ENCODE measurements around the gene YJEFN3.

YJEFN3 gene, protein sequence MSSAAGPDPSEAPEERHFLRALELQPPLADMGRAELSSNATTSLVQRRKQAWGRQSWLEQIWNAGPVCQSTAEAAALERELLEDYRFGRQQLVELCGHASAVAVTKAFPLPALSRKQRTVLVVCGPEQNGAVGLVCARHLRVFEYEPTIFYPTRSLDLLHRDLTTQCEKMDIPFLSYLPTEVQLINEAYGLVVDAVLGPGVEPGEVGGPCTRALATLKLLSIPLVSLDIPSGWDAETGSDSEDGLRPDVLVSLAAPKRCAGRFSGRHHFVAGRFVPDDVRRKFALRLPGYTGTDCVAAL

GRCh38 chr19:19528721-19529490 is at the start of gene YJEFN3:
Gene YJEFN3 (plus strand): TSS chr19:19528911. CDS start chr19:19528933, 22 bp downstream.
- no peak for ATAC-seq
- Mint-ChIP-seq H3K27ac (no peak within 1 kb of the TSS), H3K4me1 (peaks cover 10% of the 10 kb centered on the region)

DNA sequence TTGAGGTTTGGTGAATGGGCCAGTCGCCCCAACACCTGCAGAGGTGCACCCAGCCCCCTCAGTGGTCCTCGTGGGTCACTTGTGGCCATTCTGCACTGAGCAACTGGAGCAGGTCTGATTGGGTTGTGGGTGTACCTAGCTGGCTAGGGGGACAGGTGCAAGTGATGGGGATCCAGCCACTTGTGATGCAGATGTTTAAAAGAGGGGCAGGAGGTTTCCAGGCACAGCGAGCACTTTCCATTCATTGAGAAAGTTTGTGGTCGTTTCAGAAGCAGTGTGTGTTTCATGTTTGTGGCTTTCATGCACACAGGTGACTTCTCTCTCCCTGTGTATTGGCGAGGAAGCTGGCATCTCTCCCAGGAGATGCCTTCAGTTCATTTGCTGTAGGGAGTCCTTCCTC is 48.0 kb upstream of the YJEFN3 start:
- no peak overlapping the region for H3K4me3 Mint-ChIP-seq
- H3K9me3 Mint-ChIP-seq = no peaks in the 10 kb centered on the region
- no peaks in the 10 kb centered on the region for H3K27me3 Mint-ChIP-seq
- peaks cover 16% of the 10 kb centered on the region for H3K36me3 Mint-ChIP-seq (ENCODE audit: low read depth)
- ATAC-seq = peak; percentile 72
- DNase-seq = no peak
- H3K4me1 Mint-ChIP-seq = peaks cover 68% of the 10 kb centered on the region
- H3K27ac Mint-ChIP-seq = peak overlapping the region; percentile 56

More at GRCh38 chr19:19528721-19529490, at the start of gene YJEFN3:
- peaks cover 7% of the 10 kb centered on the region for H3K36me3 Mint-ChIP-seq (ENCODE audit: low read depth)
- DNase-seq = no peak
- no peaks in the 10 kb centered on the region for H3K27me3 Mint-ChIP-seq
- no peak within 1 kb of the TSS for H3K4me3 Mint-ChIP-seq
- no peaks in the 10 kb centered on the region for H3K9me3 Mint-ChIP-seq

DNA sequence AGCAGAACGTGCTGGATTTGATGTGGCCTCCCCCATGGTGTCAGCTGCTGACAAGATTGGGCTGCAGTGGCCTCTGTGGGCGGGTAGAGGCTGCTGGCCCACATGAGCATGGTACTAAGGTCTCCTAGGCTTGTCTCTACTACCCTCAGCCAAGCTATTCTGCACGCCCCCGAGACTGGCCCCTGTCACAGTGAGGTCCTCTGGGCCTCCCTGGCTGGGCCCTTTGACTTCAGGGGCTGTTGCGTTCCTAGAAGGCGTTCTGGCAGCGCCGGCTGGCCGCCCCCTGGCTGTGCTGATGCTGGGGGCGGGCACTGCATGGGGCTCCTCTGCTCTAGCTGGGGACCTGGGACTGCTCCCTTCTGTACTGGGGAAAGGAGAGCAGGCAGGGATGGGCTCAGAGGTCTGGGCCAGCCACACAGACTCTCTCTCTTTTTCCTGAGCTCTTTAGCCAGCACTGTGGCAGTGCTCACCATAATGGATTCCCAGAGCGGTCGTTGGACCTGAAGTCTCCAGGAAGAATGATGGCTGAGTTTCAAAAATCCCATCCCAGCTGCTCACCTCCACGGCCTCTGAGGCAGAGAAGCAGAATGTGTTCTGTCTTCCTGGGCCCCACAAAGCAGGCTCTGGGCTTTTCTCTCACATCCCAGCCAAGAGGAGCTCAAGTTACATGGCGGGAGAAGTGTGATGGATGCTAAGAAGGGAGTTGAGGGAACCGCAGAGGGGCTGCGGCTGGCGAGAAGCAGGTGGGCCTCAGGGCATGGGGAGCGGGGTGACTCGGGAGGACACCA is 45.7 kb upstream of the YJEFN3 start:
- Mint-ChIP-seq H3K4me1 (peaks cover 62% of the 10 kb centered on the region), H3K36me3 (ENCODE audit: low read depth) (peaks cover 15% of the 10 kb centered on the region), H3K27me3 (no peaks in the 10 kb centered on the region), H3K4me3 (no peak overlapping the region), H3K9me3 (no peaks in the 10 kb centered on the region), H3K27ac (peak overlapping the region; percentile 44)
- ATAC-seq (no peak), DNase-seq (no peak)

- DNase-seq (no peak), ATAC-seq (no peak)
- H3K27ac Mint-ChIP-seq = peak overlapping the region; percentile 46
- H3K9me3 Mint-ChIP-seq = no peaks in the 10 kb centered on the region
- peaks cover 70% of the 10 kb centered on the region for H3K4me1 Mint-ChIP-seq
- no peaks in the 10 kb centered on the region for H3K27me3 Mint-ChIP-seq
- H3K4me3 Mint-ChIP-seq = no peak overlapping the region
- H3K36me3 Mint-ChIP-seq (ENCODE audit: low read depth) = peaks cover 11% of the 10 kb centered on the region
Measured at GRCh38 chr19:19485161-19485997, 43.3 kb upstream of the YJEFN3 start.

- ATAC-seq = no peak
- no peaks in the 10 kb centered on the region for H3K27me3 Mint-ChIP-seq
- no peak overlapping the region for H3K4me3 Mint-ChIP-seq
- H3K36me3 Mint-ChIP-seq (ENCODE audit: low read depth) = peaks cover 14% of the 10 kb centered on the region
- DNase-seq = no peak
- H3K9me3 Mint-ChIP-seq = no peaks in the 10 kb centered on the region
- peak overlapping the region; percentile 46 for H3K27ac Mint-ChIP-seq
- peaks cover 67% of the 10 kb centered on the region for H3K4me1 Mint-ChIP-seq
Measured at GRCh38 chr19:19485998-19486290, 42.8 kb upstream of the YJEFN3 start.

DNA sequence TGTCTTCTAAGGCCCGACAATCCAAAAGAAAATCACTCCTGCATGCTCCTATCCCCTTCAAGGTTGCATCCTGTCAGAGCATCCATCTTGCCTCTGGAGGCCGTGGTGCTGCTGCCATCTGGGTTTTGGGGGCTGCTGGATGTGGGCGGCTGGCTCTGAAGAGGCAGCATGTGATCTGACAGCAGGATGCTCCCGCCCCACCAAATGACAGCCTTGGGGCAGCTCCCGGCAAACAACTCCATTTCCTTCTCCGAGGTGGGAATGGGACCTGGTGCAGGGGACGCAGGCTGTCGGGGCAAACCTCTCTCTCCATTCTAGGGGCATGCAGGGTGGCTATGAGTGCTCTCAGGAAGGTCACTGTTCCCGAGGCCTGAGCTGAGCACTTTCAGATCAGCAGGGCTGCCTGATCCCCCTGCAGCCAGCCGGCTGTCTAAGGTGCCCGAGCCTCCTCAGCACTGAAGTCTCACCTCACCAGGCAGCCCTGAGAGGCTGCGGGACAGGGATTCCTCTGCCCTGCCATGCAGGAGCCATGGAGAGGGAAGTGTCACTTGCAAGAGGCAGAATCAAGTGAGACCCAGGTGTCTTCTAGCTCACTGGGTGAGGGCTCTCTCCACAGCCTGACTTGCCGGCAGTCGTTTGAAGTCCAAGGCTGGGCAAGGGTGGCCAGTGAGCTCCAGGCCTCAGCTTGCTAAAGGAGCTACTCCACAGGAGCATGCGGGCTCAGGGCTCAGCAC is 42.2 kb upstream of the YJEFN3 start:
- peaks cover 14% of the 10 kb centered on the region for H3K36me3 Mint-ChIP-seq (ENCODE audit: low read depth)
- H3K27ac Mint-ChIP-seq = peak overlapping the region; percentile 35
- no peak for ATAC-seq
- H3K4me3 Mint-ChIP-seq = no peak overlapping the region
- no peaks in the 10 kb centered on the region for H3K27me3 Mint-ChIP-seq
- H3K9me3 Mint-ChIP-seq = no peaks in the 10 kb centered on the region
- peaks cover 64% of the 10 kb centered on the region for H3K4me1 Mint-ChIP-seq
- DNase-seq = no peak

DNA sequence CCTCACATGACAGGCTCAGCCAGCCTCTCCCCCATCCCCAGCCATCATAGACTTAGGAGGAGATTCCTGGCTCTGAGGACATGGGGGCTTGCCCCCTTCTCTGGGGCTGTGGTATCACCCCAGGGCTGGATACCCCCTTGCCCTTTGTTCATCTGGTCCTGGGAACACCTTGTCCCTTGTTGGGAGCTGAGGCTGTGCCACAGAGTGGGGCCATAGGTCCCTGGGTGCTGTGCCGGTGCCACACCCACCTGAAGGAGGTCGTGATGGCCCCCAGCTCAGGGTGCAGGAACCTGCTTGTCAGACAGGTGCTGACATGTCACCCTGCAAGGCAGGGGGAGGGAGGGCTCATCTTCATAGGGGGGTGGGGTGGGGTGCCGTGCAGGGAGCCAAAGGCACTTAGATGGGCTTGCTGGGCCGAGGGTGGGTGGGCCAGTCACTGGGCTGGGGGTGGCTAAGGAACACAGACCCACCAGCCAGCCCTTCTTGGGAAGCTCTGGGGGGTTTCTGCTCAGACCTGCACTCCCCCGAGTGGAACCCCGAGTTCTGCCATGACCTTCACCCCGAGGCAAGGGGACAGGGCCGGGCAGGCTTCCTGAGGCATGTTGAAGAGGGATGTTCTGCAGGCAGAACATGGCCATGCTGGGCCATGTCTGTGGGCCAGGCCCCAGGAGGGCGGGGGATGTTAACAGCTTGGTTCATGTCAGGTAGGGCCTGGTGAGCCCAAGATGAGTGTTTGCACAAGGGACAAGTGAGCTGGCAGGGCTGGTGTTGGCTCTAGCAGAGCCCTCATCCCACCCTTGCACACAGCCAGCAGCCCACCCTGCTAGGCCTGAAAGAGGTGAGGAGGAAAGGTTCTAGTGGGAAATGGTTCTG is 41.4 kb upstream of the YJEFN3 start:
- ATAC-seq = no peak
- H3K36me3 Mint-ChIP-seq (ENCODE audit: low read depth) = peaks cover 14% of the 10 kb centered on the region
- peak overlapping the region; percentile 86 for H3K27ac Mint-ChIP-seq
- DNase-seq = no peak
- no peaks in the 10 kb centered on the region for H3K27me3 Mint-ChIP-seq
- peaks cover 62% of the 10 kb centered on the region for H3K4me1 Mint-ChIP-seq
- no peaks in the 10 kb centered on the region for H3K9me3 Mint-ChIP-seq
- H3K4me3 Mint-ChIP-seq = no peak overlapping the region

GRCh38 chr19:19487950-19488874 is 40.5 kb upstream of the YJEFN3 start:
- Mint-ChIP-seq H3K4me1 (peaks cover 56% of the 10 kb centered on the region), H3K36me3 (ENCODE audit: low read depth) (peaks cover 13% of the 10 kb centered on the region), H3K9me3 (no peaks in the 10 kb centered on the region), H3K4me3 (no peak overlapping the region), H3K27ac (peak overlapping the region; percentile 86), H3K27me3 (no peaks in the 10 kb centered on the region)
- ATAC-seq (no peak), DNase-seq (no peak)

DNA sequence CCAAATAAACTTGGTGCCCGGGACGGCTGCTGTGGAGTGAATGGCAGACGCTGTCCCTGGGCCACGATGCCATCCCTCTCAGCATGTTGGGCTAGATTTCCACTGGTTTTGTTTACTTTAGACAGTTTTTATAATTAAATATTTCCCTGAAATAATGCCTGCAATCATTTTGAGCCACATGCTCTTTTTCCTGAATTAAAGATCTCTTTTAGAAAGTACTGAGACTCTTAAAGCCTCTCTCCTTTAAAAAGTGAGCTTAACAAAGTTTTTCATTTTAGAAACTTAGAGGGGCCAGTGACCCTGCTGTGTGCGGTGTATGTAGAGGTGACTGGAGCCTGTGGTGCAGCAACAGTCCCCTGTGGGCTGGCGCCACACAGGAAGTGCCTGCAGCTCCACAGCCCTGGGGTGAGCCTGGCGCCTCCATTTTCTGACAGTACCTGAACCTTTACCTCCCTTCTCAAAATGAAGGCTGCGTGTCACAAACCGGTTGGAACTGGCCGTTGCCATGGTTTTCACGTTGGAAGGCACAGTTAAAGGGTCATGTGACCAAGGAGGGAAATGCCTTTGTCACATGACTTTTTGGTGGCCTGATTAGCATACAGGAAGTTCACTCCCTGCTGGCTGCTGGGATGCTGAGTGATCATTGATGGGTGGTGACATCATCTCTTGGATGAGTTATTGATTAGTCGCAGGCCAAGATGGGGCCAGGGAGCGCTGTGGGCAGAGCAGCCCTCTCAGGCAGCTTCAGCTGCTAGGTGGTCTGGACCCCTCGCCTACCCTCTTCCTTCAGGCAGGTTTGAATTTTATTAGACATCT is 39.6 kb upstream of the YJEFN3 start:
- ATAC-seq (peak; percentile 88), DNase-seq (peak; percentile 77)
- Mint-ChIP-seq H3K4me3 (peak overlapping the region; percentile 46), H3K9me3 (no peaks in the 10 kb centered on the region), H3K4me1 (peaks cover 57% of the 10 kb centered on the region), H3K27me3 (no peaks in the 10 kb centered on the region), H3K36me3 (ENCODE audit: low read depth) (peaks cover 18% of the 10 kb centered on the region), H3K27ac (peak overlapping the region; percentile 86)

DNA sequence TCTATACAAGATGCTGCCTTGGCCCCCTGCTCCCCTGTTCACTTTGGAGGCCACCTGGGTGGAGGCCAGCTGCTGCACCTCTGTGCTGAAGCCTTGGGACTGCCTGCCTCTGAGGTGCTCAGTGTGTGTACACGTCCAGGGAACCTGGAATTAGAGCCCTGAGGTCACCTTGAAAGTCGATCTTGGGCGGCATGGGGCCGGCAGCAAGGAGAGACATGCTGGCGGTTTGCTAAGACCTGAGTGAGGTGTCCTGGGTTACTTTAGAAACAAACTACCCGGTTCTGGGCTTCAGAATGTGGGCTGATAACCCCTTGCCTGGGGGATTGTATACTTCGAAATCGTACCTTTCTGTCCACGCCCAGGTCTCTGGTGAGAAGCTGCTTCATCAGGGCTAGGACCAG is 38.9 kb upstream of the YJEFN3 start:
- peak overlapping the region; percentile 46 for H3K4me3 Mint-ChIP-seq
- no peaks in the 10 kb centered on the region for H3K9me3 Mint-ChIP-seq
- peaks cover 62% of the 10 kb centered on the region for H3K4me1 Mint-ChIP-seq
- H3K27me3 Mint-ChIP-seq = no peaks in the 10 kb centered on the region
- H3K36me3 Mint-ChIP-seq (ENCODE audit: low read depth) = peaks cover 18% of the 10 kb centered on the region
- no peak for ATAC-seq
- H3K27ac Mint-ChIP-seq = peak overlapping the region; percentile 86
- DNase-seq = no peak

DNA sequence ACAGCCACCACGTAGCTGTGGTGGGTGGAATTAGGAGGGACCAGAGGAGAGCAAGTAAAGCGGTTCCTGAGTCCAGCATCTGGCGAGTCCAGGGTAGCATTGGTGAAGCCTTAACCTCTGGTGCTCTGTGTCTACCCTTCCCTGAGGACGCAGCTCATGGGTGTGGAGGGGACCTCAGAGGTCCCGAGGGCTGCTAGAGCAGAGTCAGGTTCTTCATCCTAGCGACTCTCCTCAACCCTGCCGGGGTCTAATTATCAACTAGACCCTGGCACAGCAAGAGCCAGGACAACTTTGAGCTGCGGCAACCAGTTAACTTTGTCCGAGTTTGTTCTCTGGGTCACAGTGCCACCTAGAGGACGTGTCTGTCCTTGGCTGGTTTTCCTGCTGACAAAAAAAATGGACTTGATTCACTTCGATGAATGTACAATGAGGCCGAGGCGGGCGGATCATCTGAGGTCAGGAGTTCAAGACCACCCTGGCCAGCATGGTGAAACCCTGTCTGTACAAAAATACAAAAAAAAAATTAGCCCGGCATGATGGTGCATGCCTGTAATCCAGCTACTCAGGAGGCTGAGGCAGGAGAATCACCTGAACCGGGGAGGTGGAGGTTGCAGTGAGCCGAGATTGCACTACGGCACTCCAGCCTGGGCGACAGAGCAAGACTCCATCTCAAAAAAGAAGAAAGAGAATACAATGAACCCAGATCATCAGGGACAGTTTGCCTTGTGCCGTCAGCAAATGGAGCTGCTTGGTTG is 38.3 kb upstream of the YJEFN3 start:
- H3K4me3 Mint-ChIP-seq = no peak overlapping the region
- ATAC-seq (no peak), DNase-seq (peak; percentile 82)
- peaks cover 58% of the 10 kb centered on the region for H3K4me1 Mint-ChIP-seq
- H3K27ac Mint-ChIP-seq = peak overlapping the region; percentile 86
- H3K9me3 Mint-ChIP-seq = no peaks in the 10 kb centered on the region
- H3K27me3 Mint-ChIP-seq = no peaks in the 10 kb centered on the region
- peaks cover 18% of the 10 kb centered on the region for H3K36me3 Mint-ChIP-seq (ENCODE audit: low read depth)
